H9 (cell line): ENCODE measurements around the gene CABP4. TPM values are rescaled to one million over a fixed set of nuclear protein-coding genes. Genes with fewer than 3 reads are reported as not detected.

ENCODE experiments used
- DNase-seq: peaks from one replicate; pipeline ENCODE4 v3.0.0-alpha.2; 2017
- H2AFZ ChIP-seq: one replicate; pipeline ENCODE4 v1.6.1; 2013; ENCODE audit warnings: mild to moderate bottlenecking, low read length, control low read depth, moderate library complexity
- H2AK5ac ChIP-seq: 2 replicates; pipeline ENCODE4 v1.6.1; 2013; ENCODE audit warnings: low read length, control low read depth, mixed read lengths; ENCODE audit not compliant: insufficient read length
- H2BK120ac ChIP-seq: one replicate; pipeline ENCODE4 v1.6.1; 2013; ENCODE audit warnings: low read depth, mild to moderate bottlenecking, low read length, control low read depth, inconsistent platforms; ENCODE audit not compliant: poor library complexity, severe bottlenecking
- H2BK12ac ChIP-seq: 2 replicates; pipeline ENCODE4 v1.6.1; 2013; ENCODE audit warnings: low read length, control low read depth, mixed read lengths, low read depth; ENCODE audit not compliant: insufficient read length
- H2BK15ac ChIP-seq: 2 replicates; pipeline ENCODE4 v1.6.1; 2013; ENCODE audit warnings: low read depth, low read length, control low read depth
- H2BK20ac ChIP-seq: one replicate; pipeline ENCODE4 v1.6.1; 2013; ENCODE audit warnings: low read depth, mild to moderate bottlenecking, low read length, control low read depth, inconsistent platforms; ENCODE audit not compliant: poor library complexity, severe bottlenecking
- H2BK5ac ChIP-seq: 2 replicates; pipeline ENCODE4 v1.6.1; 2013; ENCODE audit warnings: low read length, control low read depth, mixed read lengths; ENCODE audit not compliant: insufficient read length
- H3K14ac ChIP-seq: 2 replicates; pipeline ENCODE4 v1.6.1; 2013; ENCODE audit warnings: low read length, control low read depth; ENCODE audit not compliant: insufficient read depth
- H3K18ac ChIP-seq: 2 replicates; pipeline ENCODE4 v1.6.1; 2013; ENCODE audit warnings: low read depth, mild to moderate bottlenecking, mixed read lengths, low read length, control low read depth; ENCODE audit not compliant: insufficient read length
- H3K23ac ChIP-seq: 2 replicates; pipeline ENCODE4 v1.6.1; 2013; ENCODE audit warnings: low read length, control low read depth, mixed read lengths, low read depth; ENCODE audit not compliant: insufficient read length
- H3K23me2 ChIP-seq: 2 replicates; pipeline ENCODE4 v1.6.1; 2013; ENCODE audit warnings: low read depth, mild to moderate bottlenecking, mixed read lengths, low read length, control low read depth; ENCODE audit not compliant: insufficient read length, poor library complexity, severe bottlenecking
- H3K27ac ChIP-seq: 2 replicates; pipeline ENCODE4 v1.5.1; 2013; ENCODE audit warnings: low read length, control low read depth, mixed read lengths, low read depth; ENCODE audit not compliant: insufficient read length
- H3K27me3 ChIP-seq: 2 replicates; pipeline ENCODE4 v1.6.1; 2013; ENCODE audit warnings: low read length, control low read depth, inconsistent platforms; ENCODE audit not compliant: insufficient read depth
- H3K4ac ChIP-seq: 2 replicates; pipeline ENCODE4 v1.6.1; 2013; ENCODE audit warnings: low read depth, mild to moderate bottlenecking, control low read depth, inconsistent platforms, low read length, moderate library complexity
- H3K4me1 ChIP-seq: 2 replicates; pipeline ENCODE4 v1.6.1; 2013; ENCODE audit warnings: low read length, control low read depth, inconsistent platforms; ENCODE audit not compliant: insufficient read depth
- H3K4me2 ChIP-seq: 2 replicates; pipeline ENCODE4 v1.6.1; 2013; ENCODE audit warnings: low read length, control low read depth, mixed read lengths; ENCODE audit not compliant: insufficient read length, insufficient read depth
- H3K56ac ChIP-seq: 2 replicates; pipeline ENCODE4 v1.6.1; 2013; ENCODE audit warnings: low read depth, mild to moderate bottlenecking, mixed read lengths, low read length, control low read depth; ENCODE audit not compliant: insufficient read length
- H3K79me1 ChIP-seq: 2 replicates; pipeline ENCODE4 v1.6.1; 2013; ENCODE audit warnings: low read depth, mild to moderate bottlenecking, moderate library complexity, low read length, control low read depth, inconsistent platforms; ENCODE audit not compliant: insufficient read depth, poor library complexity, severe bottlenecking
- H3K79me2 ChIP-seq: 2 replicates; pipeline ENCODE4 v1.6.1; 2013; ENCODE audit warnings: low read length, control low read depth, inconsistent platforms; ENCODE audit not compliant: insufficient read depth
- H3K9ac ChIP-seq: 2 replicates; pipeline ENCODE4 v1.6.1; 2013; ENCODE audit warnings: low read length, control low read depth, mixed read lengths; ENCODE audit not compliant: insufficient read length; ENCODE audit errors: extremely low read depth
- H3K9me3 ChIP-seq: one replicate; pipeline ENCODE4 v1.6.1; 2013; ENCODE audit warnings: low read depth, low read length, inconsistent platforms; ENCODE audit not compliant: control insufficient read depth
- H3T11ph ChIP-seq: one replicate; pipeline ENCODE4 v1.6.1; 2013; ENCODE audit warnings: mild to moderate bottlenecking, low read length, control low read depth, inconsistent platforms
- H4K20me1 ChIP-seq: one replicate; pipeline ENCODE4 v1.6.1; 2013; ENCODE audit not compliant: control insufficient read depth, insufficient read length, insufficient read depth
- H4K5ac ChIP-seq: 2 replicates; pipeline ENCODE4 v1.6.1; 2013; ENCODE audit warnings: low read depth, mild to moderate bottlenecking, mixed read lengths, low read length, control low read depth; ENCODE audit not compliant: insufficient read length
- H4K8ac ChIP-seq: replicated peaks from 2 replicates; pipeline ENCODE4 v1.6.1; 2013; ENCODE audit warnings: low read length, control low read depth, mixed read lengths, low read depth; ENCODE audit not compliant: insufficient read length
- H4K91ac ChIP-seq: 2 replicates; pipeline ENCODE4 v1.6.1; 2013; ENCODE audit warnings: low read depth, mild to moderate bottlenecking, moderate library complexity, mixed read lengths, low read length, control low read depth; ENCODE audit not compliant: insufficient read length
- H3K27ac Mint-ChIP-seq, 3 experiments: 2 replicates in 2 of 3; 3 replicates in 1 of 3; pipeline ENCODE4 v1.8.0; 2020 to 2021; ENCODE audit warnings: mixed read lengths in 3 of 3, mild to moderate bottlenecking in 1 of 3, moderate library complexity in 1 of 3
- H3K27me3 Mint-ChIP-seq: 2 replicates; pipeline ENCODE4 v1.8.0; 2021; ENCODE audit warnings: low read depth, mild to moderate bottlenecking, moderate library complexity, mixed read lengths
- H3K36me3 Mint-ChIP-seq, 3 experiments: 2 replicates in 2 of 3; 3 replicates in 1 of 3; pipeline ENCODE4 v1.8.0; 2020 to 2021; ENCODE audit warnings: low read depth in 3 of 3, mixed read lengths in 3 of 3; ENCODE audit not compliant: insufficient read depth in 1 of 3
- H3K4me1 Mint-ChIP-seq, 2 experiments: 2 replicates each; pipeline ENCODE4 v1.8.0; 2020; ENCODE audit warnings: mixed read lengths in 2 of 2
- H3K4me3 Mint-ChIP-seq, 2 experiments: 2 replicates in 1 of 2; 3 replicates in 1 of 2; pipeline ENCODE4 v1.8.0; 2020 to 2021; ENCODE audit warnings: mild to moderate bottlenecking in 2 of 2, mixed read lengths in 2 of 2, moderate library complexity in 1 of 2
- H3K9me3 Mint-ChIP-seq, 2 experiments: 2 replicates in 1 of 2; 3 replicates in 1 of 2; pipeline ENCODE4 v1.8.0; 2020; ENCODE audit warnings: mild to moderate bottlenecking in 2 of 2, mixed read lengths in 2 of 2, moderate library complexity in 1 of 2
- WGBS: extraction: QIAGEN DNeasy Blood & Tissue Kit; methylation state at CpG from one replicate; pipeline ENCODE4 v1.1.7; 2013; ENCODE audit warnings: missing lambda C conversion rate, low lambda C conversion rate, mixed read lengths; ENCODE audit not compliant: insufficient read length; ENCODE audit errors: extremely low coverage; 5-methylcytosine and 5-hydroxymethylcytosine counted together
- total RNA-seq: library from RNA; stranded (reverse); gene quantifications from 2 replicates; pipeline ENCODE4 v1.2.1, GENCODE V29; 2021
- TF ChIP-seq, protein P1 (sequence below): fragments of 200-600 bp; sonication (generic); conservative IDR thresholded peaks from 3 replicates; pipeline ENCODE4 v1.8.0; 2021; ENCODE audit warnings: antibody characterized with exemption, mild to moderate bottlenecking

The CABP4 gene
- total RNA-seq, 1 experiment from 2014 or later = not detected

DNA sequence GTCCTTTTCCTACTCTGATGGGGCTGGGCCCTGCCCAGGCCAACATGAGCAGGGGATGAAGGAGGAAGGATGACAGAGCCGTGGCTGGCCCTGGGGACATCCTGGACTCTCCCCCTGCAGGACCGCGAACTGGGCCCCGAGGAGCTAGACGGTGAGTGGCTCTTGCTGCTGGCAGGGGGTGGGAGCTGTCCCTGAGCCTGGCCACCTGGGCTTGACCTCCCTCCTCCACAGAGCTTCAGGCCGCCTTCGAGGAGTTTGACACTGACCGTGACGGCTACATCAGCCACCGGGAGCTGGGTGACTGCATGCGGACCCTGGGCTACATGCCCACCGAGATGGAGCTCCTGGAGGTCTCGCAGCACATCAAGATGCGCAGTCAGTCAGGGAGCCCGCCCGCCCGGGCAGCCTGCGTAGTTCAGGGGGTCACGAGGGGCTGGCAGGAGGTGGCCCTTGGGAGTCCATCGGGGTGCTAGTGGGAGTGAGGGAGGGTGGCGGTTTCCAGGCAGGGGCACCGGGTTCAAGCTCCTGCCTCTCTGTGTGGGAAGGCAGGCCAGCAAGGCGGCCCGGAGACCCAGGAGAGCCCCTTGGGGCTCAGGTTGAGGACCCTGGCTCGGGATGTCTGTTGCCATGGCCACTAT is 1.0 kb downstream of the CABP4 start:
- H3K4me1 Mint-ChIP-seq = no peaks in the 10 kb centered on the region
- peaks cover 17% of the 10 kb centered on the region for H3K27me3 Mint-ChIP-seq
- no peak overlapping the region; the same call in 1 of the 2 replicates for H3K4ac ChIP-seq

More for the DNA sequence above, 1.0 kb downstream of the CABP4 start:
- no peak overlapping the region for H2BK20ac ChIP-seq
- H3K27me3 ChIP-seq = no peaks in the 10 kb centered on the region
- no peaks in the 10 kb centered on the region for H3K9me3 ChIP-seq
- H3K23ac ChIP-seq = no peak overlapping the region
- no peak overlapping the region for H2BK5ac ChIP-seq
- Mint-ChIP-seq H3K27ac (no peak overlapping the region), H3K9me3 (no peaks in the 10 kb centered on the region; a peak in 1 of 5 replicates), H3K4me3 (no peak overlapping the region), H3K36me3 (no peaks in the 10 kb centered on the region)
- H3K14ac ChIP-seq = no peak overlapping the region
- H4K20me1 ChIP-seq = no peaks in the 10 kb centered on the region
- TF ChIP-seq, protein P1, sequence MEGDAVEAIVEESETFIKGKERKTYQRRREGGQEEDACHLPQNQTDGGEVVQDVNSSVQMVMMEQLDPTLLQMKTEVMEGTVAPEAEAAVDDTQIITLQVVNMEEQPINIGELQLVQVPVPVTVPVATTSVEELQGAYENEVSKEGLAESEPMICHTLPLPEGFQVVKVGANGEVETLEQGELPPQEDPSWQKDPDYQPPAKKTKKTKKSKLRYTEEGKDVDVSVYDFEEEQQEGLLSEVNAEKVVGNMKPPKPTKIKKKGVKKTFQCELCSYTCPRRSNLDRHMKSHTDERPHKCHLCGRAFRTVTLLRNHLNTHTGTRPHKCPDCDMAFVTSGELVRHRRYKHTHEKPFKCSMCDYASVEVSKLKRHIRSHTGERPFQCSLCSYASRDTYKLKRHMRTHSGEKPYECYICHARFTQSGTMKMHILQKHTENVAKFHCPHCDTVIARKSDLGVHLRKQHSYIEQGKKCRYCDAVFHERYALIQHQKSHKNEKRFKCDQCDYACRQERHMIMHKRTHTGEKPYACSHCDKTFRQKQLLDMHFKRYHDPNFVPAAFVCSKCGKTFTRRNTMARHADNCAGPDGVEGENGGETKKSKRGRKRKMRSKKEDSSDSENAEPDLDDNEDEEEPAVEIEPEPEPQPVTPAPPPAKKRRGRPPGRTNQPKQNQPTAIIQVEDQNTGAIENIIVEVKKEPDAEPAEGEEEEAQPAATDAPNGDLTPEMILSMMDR = no peak
- no peak overlapping the region for H3K9ac ChIP-seq
- H2BK120ac ChIP-seq = no peak overlapping the region
- H2AFZ ChIP-seq = no peak overlapping the region
- no peak overlapping the region for H3K27ac ChIP-seq
- no peak overlapping the region for H3K18ac ChIP-seq
- H3K4me1 ChIP-seq = no peaks in the 10 kb centered on the region
- H3K79me2 ChIP-seq = no peaks in the 10 kb centered on the region
- H2AK5ac ChIP-seq = no peak overlapping the region
- no peaks in the 10 kb centered on the region for H3K79me1 ChIP-seq
- no peak overlapping the region for H2BK15ac ChIP-seq
- H4K91ac ChIP-seq = no peak overlapping the region
- no peak for DNase-seq
- H3T11ph ChIP-seq = no peak overlapping the region
- no peak overlapping the region for H4K8ac ChIP-seq
- H3K23me2 ChIP-seq = peaks cover 5% of the 10 kb centered on the region
- H2BK12ac ChIP-seq = no peak overlapping the region
- no peak overlapping the region for H4K5ac ChIP-seq
- H3K56ac ChIP-seq = no peak overlapping the region
- H3K4me2 ChIP-seq = no peak overlapping the region
- no CpG with 5 or more reads among the region's 25 CpGs for WGBS
